Breast epithelium (tissue), 3 donors: ENCODE data around the gene PML.

Source experiments
- POLR2AphosphoS5 ChIP-seq, 3 donors: sonication (generic); formaldehyde crosslinking; IDR thresholded peaks; one replicate each; pipeline ENCODE4 v1.6.1; 2017; ENCODE audit warnings: antibody characterized with exemption in 3 of 3
- TF ChIP-seq, protein P1 (sequence below), 3 donors: fragments of 450-650 bp; IDR thresholded peaks; one replicate each; pipeline ENCODE4 v1.5.1; 2016 to 2017; ENCODE audit warnings: antibody characterized with exemption in 3 of 3, mild to moderate bottlenecking in 3 of 3, moderate library complexity in 3 of 3

DNA sequence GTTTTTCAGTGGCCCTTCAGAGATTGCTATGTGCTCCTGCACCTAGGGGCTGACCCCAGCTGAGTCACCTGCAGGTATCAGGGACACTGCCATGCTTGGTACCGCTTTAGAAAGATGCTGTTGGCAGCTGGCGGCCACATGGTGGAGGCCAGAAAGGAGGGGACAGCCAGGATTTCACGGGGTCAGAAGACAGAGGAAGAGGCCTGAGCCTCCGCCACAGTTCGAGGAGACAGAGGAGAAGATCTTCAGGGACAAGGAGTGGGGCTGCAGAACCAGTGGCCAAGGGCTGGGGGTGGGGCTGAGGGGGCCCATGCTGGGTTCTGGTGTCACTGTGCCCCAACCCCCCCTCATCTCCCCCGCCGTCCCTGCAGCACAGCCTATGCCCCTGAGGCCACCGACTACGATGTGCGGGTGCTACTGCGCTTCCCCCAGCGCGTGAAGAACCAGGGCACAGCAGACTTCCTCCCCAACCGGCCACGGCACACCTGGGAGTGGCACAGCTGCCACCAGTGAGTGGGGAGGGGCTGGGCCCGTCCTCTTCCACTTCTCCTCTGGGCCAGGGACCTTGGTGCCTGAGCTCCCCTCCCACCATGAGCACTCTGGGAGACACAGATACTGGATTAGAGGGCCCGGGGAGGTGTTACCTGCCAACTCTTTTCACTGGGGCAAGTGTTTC is 48.3 kb upstream of the PML start:
- no peak for TF ChIP-seq POLR2AphosphoS5 (IDR thresholded peaks at IDR 0.05)
- TF ChIP-seq, protein P1, sequence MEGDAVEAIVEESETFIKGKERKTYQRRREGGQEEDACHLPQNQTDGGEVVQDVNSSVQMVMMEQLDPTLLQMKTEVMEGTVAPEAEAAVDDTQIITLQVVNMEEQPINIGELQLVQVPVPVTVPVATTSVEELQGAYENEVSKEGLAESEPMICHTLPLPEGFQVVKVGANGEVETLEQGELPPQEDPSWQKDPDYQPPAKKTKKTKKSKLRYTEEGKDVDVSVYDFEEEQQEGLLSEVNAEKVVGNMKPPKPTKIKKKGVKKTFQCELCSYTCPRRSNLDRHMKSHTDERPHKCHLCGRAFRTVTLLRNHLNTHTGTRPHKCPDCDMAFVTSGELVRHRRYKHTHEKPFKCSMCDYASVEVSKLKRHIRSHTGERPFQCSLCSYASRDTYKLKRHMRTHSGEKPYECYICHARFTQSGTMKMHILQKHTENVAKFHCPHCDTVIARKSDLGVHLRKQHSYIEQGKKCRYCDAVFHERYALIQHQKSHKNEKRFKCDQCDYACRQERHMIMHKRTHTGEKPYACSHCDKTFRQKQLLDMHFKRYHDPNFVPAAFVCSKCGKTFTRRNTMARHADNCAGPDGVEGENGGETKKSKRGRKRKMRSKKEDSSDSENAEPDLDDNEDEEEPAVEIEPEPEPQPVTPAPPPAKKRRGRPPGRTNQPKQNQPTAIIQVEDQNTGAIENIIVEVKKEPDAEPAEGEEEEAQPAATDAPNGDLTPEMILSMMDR (IDR thresholded peaks at IDR 0.05), result no peak
